ENCODE measurements around the gene DDX28.
"Not testable (repeated sequence)": the region's sequence is repeated elsewhere in the genome, so short reads cannot be mapped to it uniquely, and the experiment has no call there.

DDX28 gene

DNA sequence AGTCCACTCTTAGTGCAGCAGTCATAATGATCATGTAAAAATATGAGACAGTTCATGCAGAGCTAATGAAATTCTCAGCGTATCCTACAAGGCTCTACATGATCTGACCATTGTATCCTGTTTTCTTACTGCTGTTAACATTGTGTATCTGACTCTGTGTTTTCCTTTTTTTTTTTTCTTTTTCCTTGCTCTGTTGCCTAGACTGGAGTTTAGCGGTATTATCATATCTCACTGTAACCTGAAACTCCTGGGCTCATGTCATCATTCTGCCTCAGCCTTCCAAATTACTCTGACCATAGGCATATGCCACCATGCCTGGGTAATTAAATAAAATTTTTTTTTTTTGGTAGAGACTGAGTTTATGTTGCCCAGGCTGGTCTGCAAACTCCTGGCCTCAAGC lies 12.2 kb upstream of the DDX28 start:
- no peak overlapping the region for H3K27ac ChIP-seq (ENCODE audit: low read depth, low read length)
- H3K4me1 ChIP-seq (ENCODE audit: control insufficient read depth, insufficient read depth, low read length) = no peaks in the 10 kb centered on the region
- peaks cover 12% of the 10 kb centered on the region for H3K36me3 ChIP-seq (ENCODE audit: control insufficient read depth, insufficient read depth, low read length)
- no peak overlapping the region for H3K9ac ChIP-seq (ENCODE audit: low read length)
- H3K27me3 ChIP-seq (ENCODE audit: control insufficient read depth, insufficient read depth, low read length) = no peaks in the 10 kb centered on the region
- no peak overlapping the region for H3K4me3 ChIP-seq (ENCODE audit: low read depth, low read length)
- H3K9me3 ChIP-seq (ENCODE audit: control insufficient read depth, insufficient read depth, low read depth, low read length) = no peaks in the 10 kb centered on the region

DNA sequence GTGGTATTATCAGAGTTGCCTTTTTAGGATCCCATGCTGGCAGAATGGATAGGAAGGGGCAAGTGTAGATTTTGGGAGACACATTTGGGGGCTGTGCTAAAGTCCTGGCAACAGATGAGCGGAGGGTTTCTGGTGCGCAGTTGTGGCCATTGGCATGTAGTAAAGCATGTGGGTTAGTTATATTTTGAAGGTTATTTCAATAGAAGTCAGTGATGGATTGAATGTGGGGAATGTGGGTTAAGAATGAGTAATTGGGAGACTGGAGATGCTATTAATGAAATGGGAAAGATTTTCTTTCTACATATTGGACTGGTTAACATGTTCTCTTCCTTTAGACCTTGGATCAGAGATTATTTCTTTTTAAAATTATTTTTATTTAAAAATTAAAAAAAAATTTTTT lies 10.1 kb upstream of the DDX28 start:
- Histone ChIP-seq H3K27me3 (ENCODE audit: control insufficient read depth, insufficient read depth, low read length) (no peaks in the 10 kb centered on the region), H3K4me1 (ENCODE audit: control insufficient read depth, insufficient read depth, low read length) (no peaks in the 10 kb centered on the region), H3K9me3 (ENCODE audit: control insufficient read depth, insufficient read depth, low read depth, low read length) (no peaks in the 10 kb centered on the region), H3K27ac (ENCODE audit: low read depth, low read length) (no peak overlapping the region), H3K4me3 (ENCODE audit: low read depth, low read length) (no peak overlapping the region), H3K9ac (ENCODE audit: low read length) (no peak overlapping the region), H3K36me3 (ENCODE audit: control insufficient read depth, insufficient read depth, low read length) (peaks cover 10% of the 10 kb centered on the region)

DNA sequence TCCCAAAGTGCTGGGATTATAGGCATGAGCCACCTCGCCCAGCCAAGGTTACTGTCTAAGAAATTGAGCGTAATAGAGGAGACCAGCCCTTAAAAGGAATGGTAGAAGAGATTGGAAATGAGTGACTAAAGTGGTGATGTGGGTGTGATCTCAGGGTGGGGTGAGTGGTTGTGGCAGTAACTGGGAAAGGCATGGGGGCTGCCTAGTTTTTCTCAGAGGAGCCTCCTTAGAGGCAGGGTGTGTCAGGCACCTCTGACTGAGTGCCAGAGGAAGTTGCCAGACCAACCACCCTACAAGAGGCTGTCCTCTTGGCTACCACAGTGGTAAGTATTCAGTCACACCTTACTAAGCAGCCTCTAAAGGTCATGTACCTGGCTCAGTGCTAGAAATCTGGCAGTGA lies 8.9 kb upstream of the DDX28 start:
- no peak overlapping the region for H3K27ac ChIP-seq (ENCODE audit: low read depth, low read length)
- H3K27me3 ChIP-seq (ENCODE audit: control insufficient read depth, insufficient read depth, low read length) = no peaks in the 10 kb centered on the region
- H3K36me3 ChIP-seq (ENCODE audit: control insufficient read depth, insufficient read depth, low read length) = peaks cover 15% of the 10 kb centered on the region
- no peak overlapping the region for H3K9ac ChIP-seq (ENCODE audit: low read length)
- H3K9me3 ChIP-seq (ENCODE audit: control insufficient read depth, insufficient read depth, low read depth, low read length) = no peaks in the 10 kb centered on the region
- H3K4me1 ChIP-seq (ENCODE audit: control insufficient read depth, insufficient read depth, low read length) = no peaks in the 10 kb centered on the region
- H3K4me3 ChIP-seq (ENCODE audit: low read depth, low read length) = no peak overlapping the region

DNA sequence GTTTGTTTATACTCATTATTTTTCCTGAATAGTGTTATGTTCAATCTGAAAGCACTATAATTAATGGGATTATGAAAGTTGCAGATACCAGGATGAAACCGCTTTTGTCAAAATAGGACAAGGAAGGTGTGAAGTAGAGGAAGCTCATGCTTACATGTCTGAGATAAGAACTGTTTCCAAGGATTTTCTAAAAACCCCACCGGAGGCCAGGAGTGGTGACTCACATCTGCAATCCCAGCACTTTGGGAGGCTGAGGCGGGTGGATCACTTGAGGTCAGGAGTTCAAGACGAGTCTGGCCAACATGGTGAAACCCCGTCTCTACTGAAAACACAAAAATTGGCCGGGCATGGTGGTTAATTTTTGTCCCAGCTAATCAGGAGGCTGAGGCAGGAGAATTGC lies 7.1 kb upstream of the DDX28 start:
- H3K9me3 ChIP-seq (ENCODE audit: control insufficient read depth, insufficient read depth, low read depth, low read length); H3K4me3 ChIP-seq (ENCODE audit: low read depth, low read length); H3K27ac ChIP-seq (ENCODE audit: low read depth, low read length); H3K9ac ChIP-seq (ENCODE audit: low read length); H3K4me1 ChIP-seq (ENCODE audit: control insufficient read depth, insufficient read depth, low read length); H3K27me3 ChIP-seq (ENCODE audit: control insufficient read depth, insufficient read depth, low read length): not testable (repeated sequence)
- H3K36me3 ChIP-seq (ENCODE audit: control insufficient read depth, insufficient read depth, low read length) = peaks cover 20% of the 10 kb centered on the region

GRCh38 chr16:68028996-68029395 lies 6.0 kb upstream of the DDX28 start:
- H3K9ac ChIP-seq (ENCODE audit: low read length) = no peak overlapping the region
- H3K9me3 ChIP-seq (ENCODE audit: control insufficient read depth, insufficient read depth, low read depth, low read length) = no peaks in the 10 kb centered on the region
- no peak overlapping the region for H3K4me3 ChIP-seq (ENCODE audit: low read depth, low read length)
- H3K36me3 ChIP-seq (ENCODE audit: control insufficient read depth, insufficient read depth, low read length) = peaks cover 19% of the 10 kb centered on the region
- H3K27ac ChIP-seq (ENCODE audit: low read depth, low read length) = no peak overlapping the region
- no peaks in the 10 kb centered on the region for H3K27me3 ChIP-seq (ENCODE audit: control insufficient read depth, insufficient read depth, low read length)
- H3K4me1 ChIP-seq (ENCODE audit: control insufficient read depth, insufficient read depth, low read length) = no peaks in the 10 kb centered on the region

- Histone ChIP-seq H3K27me3 (ENCODE audit: control insufficient read depth, insufficient read depth, low read length) (no peaks in the 10 kb centered on the region), H3K9ac (ENCODE audit: low read length) (peak overlapping the region; percentile 84)
Measured at GRCh38 chr16:68022278-68022727, 729 bp downstream of the DDX28 start.

DNA sequence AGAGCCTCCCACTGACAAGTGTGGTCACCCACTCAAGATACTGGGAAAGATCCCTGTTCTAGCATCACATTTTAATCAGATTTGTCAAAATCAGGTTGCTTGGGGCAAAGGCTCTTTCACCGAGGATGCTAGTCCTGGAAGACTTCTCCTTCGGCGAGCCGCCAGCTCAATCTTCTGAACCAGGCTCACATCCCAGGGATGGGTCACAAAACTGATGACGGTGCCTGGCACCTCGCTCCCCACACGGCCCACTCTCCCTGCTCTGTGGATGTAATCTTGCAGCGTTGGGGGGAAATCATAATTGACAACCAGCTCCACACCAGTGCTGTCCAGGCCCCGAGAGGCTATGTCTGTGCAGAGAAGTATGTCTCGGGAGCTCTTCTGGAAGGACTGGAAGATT lies 1.5 kb downstream of the DDX28 start:
- Histone ChIP-seq H3K9me3 (ENCODE audit: control insufficient read depth, insufficient read depth, low read depth, low read length) (no peaks in the 10 kb centered on the region), H3K27ac (ENCODE audit: low read depth, low read length) (no peak overlapping the region), H3K4me1 (ENCODE audit: control insufficient read depth, insufficient read depth, low read length) (no peaks in the 10 kb centered on the region), H3K9ac (ENCODE audit: low read length) (peak overlapping the region; percentile 84), H3K4me3 (ENCODE audit: low read depth, low read length) (peak overlapping the region; percentile 87; the same call in 1 of the 2 replicates), H3K36me3 (ENCODE audit: control insufficient read depth, insufficient read depth, low read length) (peaks cover 18% of the 10 kb centered on the region), H3K27me3 (ENCODE audit: control insufficient read depth, insufficient read depth, low read length) (no peaks in the 10 kb centered on the region)

More at GRCh38 chr16:68022278-68022727, 729 bp downstream of the DDX28 start:
- peaks cover 18% of the 10 kb centered on the region for H3K36me3 ChIP-seq (ENCODE audit: control insufficient read depth, insufficient read depth, low read length)
- H3K9me3 ChIP-seq (ENCODE audit: control insufficient read depth, insufficient read depth, low read depth, low read length) = no peaks in the 10 kb centered on the region
- peak overlapping the region; percentile 92 for H3K27ac ChIP-seq (ENCODE audit: low read depth, low read length)
- H3K4me3 ChIP-seq (ENCODE audit: low read depth, low read length) = peak overlapping the region; percentile 87
- no peaks in the 10 kb centered on the region for H3K4me1 ChIP-seq (ENCODE audit: control insufficient read depth, insufficient read depth, low read length)

GRCh38 chr16:68019167-68019680 lies 3.8 kb downstream of the DDX28 start:
- Histone ChIP-seq H3K4me1 (ENCODE audit: control insufficient read depth, insufficient read depth, low read length) (no peaks in the 10 kb centered on the region), H3K36me3 (ENCODE audit: control insufficient read depth, insufficient read depth, low read length) (peaks cover 11% of the 10 kb centered on the region), H3K4me3 (ENCODE audit: low read depth, low read length) (no peak overlapping the region), H3K9ac (ENCODE audit: low read length) (no peak overlapping the region), H3K27ac (ENCODE audit: low read depth, low read length) (no peak overlapping the region), H3K9me3 (ENCODE audit: control insufficient read depth, insufficient read depth, low read depth, low read length) (no peaks in the 10 kb centered on the region), H3K27me3 (ENCODE audit: control insufficient read depth, insufficient read depth, low read length) (no peaks in the 10 kb centered on the region)

- Histone ChIP-seq H3K9ac (ENCODE audit: low read length) (no peak within 1 kb of the TSS), H3K4me3 (ENCODE audit: low read depth, low read length) (no peak within 1 kb of the TSS), H3K9me3 (ENCODE audit: control insufficient read depth, insufficient read depth, low read depth, low read length) (no peaks in the 10 kb centered on the region), H3K4me1 (ENCODE audit: control insufficient read depth, insufficient read depth, low read length) (no peaks in the 10 kb centered on the region), H3K27me3 (ENCODE audit: control insufficient read depth, insufficient read depth, low read length) (no peaks in the 10 kb centered on the region), H3K27ac (ENCODE audit: low read depth, low read length) (no peak within 1 kb of the TSS), H3K36me3 (ENCODE audit: control insufficient read depth, insufficient read depth, low read length) (no peaks in the 10 kb centered on the region)
Measured at GRCh38 chr16:68015681-68016080, 7.4 kb downstream of the DDX28 start, which contains the start of gene DPEP2NB. DPEP2NB (minus strand) TSS chr16:68015911; CDS start chr16:68015770, 141 bp downstream.

- no peak overlapping the region for H3K9ac ChIP-seq (ENCODE audit: low read length)
- no peaks in the 10 kb centered on the region for H3K36me3 ChIP-seq (ENCODE audit: control insufficient read depth, insufficient read depth, low read length)
- H3K27ac ChIP-seq (ENCODE audit: low read depth, low read length) = no peak overlapping the region
Measured at GRCh38 chr16:68013440-68013839, 9.6 kb downstream of the DDX28 start.

GRCh38 chr16:68009872-68010271 lies 13.2 kb downstream of the DDX28 start:
- H3K9me3 ChIP-seq (ENCODE audit: control insufficient read depth, insufficient read depth, low read depth, low read length); H3K27ac ChIP-seq (ENCODE audit: low read depth, low read length); H3K9ac ChIP-seq (ENCODE audit: low read length); H3K27me3 ChIP-seq (ENCODE audit: control insufficient read depth, insufficient read depth, low read length); H3K4me3 ChIP-seq (ENCODE audit: low read depth, low read length); H3K36me3 ChIP-seq (ENCODE audit: control insufficient read depth, insufficient read depth, low read length): not testable (repeated sequence)
- H3K4me1 ChIP-seq (ENCODE audit: control insufficient read depth, insufficient read depth, low read length) = peaks cover 13% of the 10 kb centered on the region

More at GRCh38 chr16:68013440-68013839, 9.6 kb downstream of the DDX28 start:
- no peaks in the 10 kb centered on the region for H3K9me3 ChIP-seq (ENCODE audit: control insufficient read depth, insufficient read depth, low read depth, low read length)
- H3K4me1 ChIP-seq (ENCODE audit: control insufficient read depth, insufficient read depth, low read length) = peaks cover 6% of the 10 kb centered on the region
- no peak overlapping the region for H3K4me3 ChIP-seq (ENCODE audit: low read depth, low read length)
- no peaks in the 10 kb centered on the region for H3K27me3 ChIP-seq (ENCODE audit: control insufficient read depth, insufficient read depth, low read length)

All from HUES6 (cell line).